Measurements from ENCODE around the gene CSTPP1.

DNA sequence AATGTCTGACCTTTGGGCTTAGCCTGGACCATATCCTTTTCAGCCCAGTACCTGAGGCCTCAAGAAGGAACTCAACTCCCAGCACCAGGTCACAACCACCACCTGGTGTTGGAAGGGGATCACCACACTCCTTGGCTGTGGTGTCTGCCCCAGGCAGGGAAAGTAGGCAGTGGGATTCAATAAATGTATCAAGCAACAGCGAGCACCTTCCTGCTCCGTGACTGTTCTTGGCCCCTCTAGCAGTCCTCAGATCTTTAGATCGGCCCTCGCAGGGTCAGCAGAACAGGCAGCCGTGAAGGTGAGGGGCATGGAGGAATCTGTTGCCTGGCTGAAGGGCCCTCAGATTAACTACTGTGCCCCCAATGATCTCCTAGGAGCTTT lies 224.2 kb downstream of the CSTPP1 start:
- no peak for TF ChIP-seq CTCF (IDR thresholded peaks at IDR 0.05)
- no peak for TF ChIP-seq POLR2A (IDR thresholded peaks at IDR 0.05)
- no peak for TF ChIP-seq EP300 (IDR thresholded peaks at IDR 0.05)

Measured in tibial nerve (tissue), 4 donors.